H1 (cell line): ENCODE data around the gene ZFP69. TPM values are rescaled to one million over a fixed set of nuclear protein-coding genes. Genes with fewer than 3 reads are reported as not detected.

Experiments
- ASH2L ChIP-seq: fragments of 200-600, 300-600 bp; sonication (generic); IDR thresholded peaks from one replicate; pipeline ENCODE4 v1.7.1; 2017; ENCODE audit warnings: low read length
- BACH1 ChIP-seq: IDR thresholded peaks from 2 replicates; pipeline ENCODE4 v1.6.1; 2012; ENCODE audit warnings: low read length, improper control_type of control experiment
- CBX5 ChIP-seq: fragments of 300-800, 300-1000 bp; sonication (generic); IDR thresholded peaks from 2 replicates; pipeline ENCODE4 v1.7.1; 2016; ENCODE audit warnings: antibody characterized with exemption, low read length, low read depth
- CHD2 ChIP-seq: IDR thresholded peaks from 2 replicates; pipeline ENCODE4 v1.6.1; 2012; ENCODE audit warnings: low read length, improper control_type of control experiment
- CTBP2 ChIP-seq: IDR thresholded peaks from 2 replicates; pipeline ENCODE4 v1.7.0; 2011; ENCODE audit warnings: borderline replicate concordance, mild to moderate bottlenecking, moderate library complexity, mixed read lengths, low read length; ENCODE audit not compliant: insufficient read depth, insufficient read length
- E2F6 ChIP-seq: IDR thresholded peaks from 2 replicates; pipeline ENCODE4 v1.6.1; 2012; ENCODE audit warnings: inconsistent platforms
- ZNF274 ChIP-seq: IDR thresholded peaks from 2 replicates; pipeline ENCODE4 v1.7.0; 2012; ENCODE audit warnings: low read length, borderline replicate concordance; ENCODE audit errors: extremely low read depth
- polyA plus RNA-seq, 7 experiments: library from polyadenylated mRNA; depleted of rRNA in 3 of 7; stranded (reverse) in 5 of 7; unstranded in 2 of 7; fragments of >200 nt in 5 of 7; fragments of 200-250 nt in 2 of 7; gene quantifications; 1 replicate in 5 of 7; 2 replicates in 1 of 7; 4 replicates in 1 of 7; pipeline versions ENCODE4 v1.2.1 to v1.2.3, GENCODE V29; 2011 to 2013; ENCODE audit warnings: missing spikeins in 2 of 7, mixed read lengths in 2 of 7
- total RNA-seq: library from RNA; stranded (reverse); fragmentation: NEBNext Ultra II Directional; extraction: Animal tissue kit (Norgen Biotek cat#: 25700); gene quantifications from 2 replicates; pipeline ENCODE4 v1.2.1, GENCODE V29; 2021
- TF ChIP-seq, protein P1 (sequence below): fragments of 300-600 bp; sonication (generic); IDR thresholded peaks from 2 replicates; pipeline ENCODE4 v1.7.1; 2012; ENCODE audit warnings: low read length, moderate library complexity, mild to moderate bottlenecking, inconsistent platforms; ENCODE audit not compliant: insufficient replicate concordance
- TF ChIP-seq, protein P2 (sequence below): IDR thresholded peaks from 2 replicates; pipeline ENCODE4 v1.6.1; 2012; ENCODE audit warnings: inconsistent platforms

Gene ZFP69
- total and polyA plus RNA-seq, 2 of the 8 experiments (the other 6 are each of a cell fraction or from before 2014, with no cell fraction given) = 1.0 to 4.3 TPM

GRCh38 chr1:40476924-40477677 lies at the start of gene ZFP69 (continued):
- TF ChIP-seq ZNF274 (no peak), CTBP2 (no peak), CHD2 (no peak), CBX5 (no peak), E2F6 (0 out of 2 replicates have a peak, but pooled peaks have one; percentile 29), ASH2L (peak; percentile 93), BACH1 (no peak)
- TF ChIP-seq, protein P1, sequence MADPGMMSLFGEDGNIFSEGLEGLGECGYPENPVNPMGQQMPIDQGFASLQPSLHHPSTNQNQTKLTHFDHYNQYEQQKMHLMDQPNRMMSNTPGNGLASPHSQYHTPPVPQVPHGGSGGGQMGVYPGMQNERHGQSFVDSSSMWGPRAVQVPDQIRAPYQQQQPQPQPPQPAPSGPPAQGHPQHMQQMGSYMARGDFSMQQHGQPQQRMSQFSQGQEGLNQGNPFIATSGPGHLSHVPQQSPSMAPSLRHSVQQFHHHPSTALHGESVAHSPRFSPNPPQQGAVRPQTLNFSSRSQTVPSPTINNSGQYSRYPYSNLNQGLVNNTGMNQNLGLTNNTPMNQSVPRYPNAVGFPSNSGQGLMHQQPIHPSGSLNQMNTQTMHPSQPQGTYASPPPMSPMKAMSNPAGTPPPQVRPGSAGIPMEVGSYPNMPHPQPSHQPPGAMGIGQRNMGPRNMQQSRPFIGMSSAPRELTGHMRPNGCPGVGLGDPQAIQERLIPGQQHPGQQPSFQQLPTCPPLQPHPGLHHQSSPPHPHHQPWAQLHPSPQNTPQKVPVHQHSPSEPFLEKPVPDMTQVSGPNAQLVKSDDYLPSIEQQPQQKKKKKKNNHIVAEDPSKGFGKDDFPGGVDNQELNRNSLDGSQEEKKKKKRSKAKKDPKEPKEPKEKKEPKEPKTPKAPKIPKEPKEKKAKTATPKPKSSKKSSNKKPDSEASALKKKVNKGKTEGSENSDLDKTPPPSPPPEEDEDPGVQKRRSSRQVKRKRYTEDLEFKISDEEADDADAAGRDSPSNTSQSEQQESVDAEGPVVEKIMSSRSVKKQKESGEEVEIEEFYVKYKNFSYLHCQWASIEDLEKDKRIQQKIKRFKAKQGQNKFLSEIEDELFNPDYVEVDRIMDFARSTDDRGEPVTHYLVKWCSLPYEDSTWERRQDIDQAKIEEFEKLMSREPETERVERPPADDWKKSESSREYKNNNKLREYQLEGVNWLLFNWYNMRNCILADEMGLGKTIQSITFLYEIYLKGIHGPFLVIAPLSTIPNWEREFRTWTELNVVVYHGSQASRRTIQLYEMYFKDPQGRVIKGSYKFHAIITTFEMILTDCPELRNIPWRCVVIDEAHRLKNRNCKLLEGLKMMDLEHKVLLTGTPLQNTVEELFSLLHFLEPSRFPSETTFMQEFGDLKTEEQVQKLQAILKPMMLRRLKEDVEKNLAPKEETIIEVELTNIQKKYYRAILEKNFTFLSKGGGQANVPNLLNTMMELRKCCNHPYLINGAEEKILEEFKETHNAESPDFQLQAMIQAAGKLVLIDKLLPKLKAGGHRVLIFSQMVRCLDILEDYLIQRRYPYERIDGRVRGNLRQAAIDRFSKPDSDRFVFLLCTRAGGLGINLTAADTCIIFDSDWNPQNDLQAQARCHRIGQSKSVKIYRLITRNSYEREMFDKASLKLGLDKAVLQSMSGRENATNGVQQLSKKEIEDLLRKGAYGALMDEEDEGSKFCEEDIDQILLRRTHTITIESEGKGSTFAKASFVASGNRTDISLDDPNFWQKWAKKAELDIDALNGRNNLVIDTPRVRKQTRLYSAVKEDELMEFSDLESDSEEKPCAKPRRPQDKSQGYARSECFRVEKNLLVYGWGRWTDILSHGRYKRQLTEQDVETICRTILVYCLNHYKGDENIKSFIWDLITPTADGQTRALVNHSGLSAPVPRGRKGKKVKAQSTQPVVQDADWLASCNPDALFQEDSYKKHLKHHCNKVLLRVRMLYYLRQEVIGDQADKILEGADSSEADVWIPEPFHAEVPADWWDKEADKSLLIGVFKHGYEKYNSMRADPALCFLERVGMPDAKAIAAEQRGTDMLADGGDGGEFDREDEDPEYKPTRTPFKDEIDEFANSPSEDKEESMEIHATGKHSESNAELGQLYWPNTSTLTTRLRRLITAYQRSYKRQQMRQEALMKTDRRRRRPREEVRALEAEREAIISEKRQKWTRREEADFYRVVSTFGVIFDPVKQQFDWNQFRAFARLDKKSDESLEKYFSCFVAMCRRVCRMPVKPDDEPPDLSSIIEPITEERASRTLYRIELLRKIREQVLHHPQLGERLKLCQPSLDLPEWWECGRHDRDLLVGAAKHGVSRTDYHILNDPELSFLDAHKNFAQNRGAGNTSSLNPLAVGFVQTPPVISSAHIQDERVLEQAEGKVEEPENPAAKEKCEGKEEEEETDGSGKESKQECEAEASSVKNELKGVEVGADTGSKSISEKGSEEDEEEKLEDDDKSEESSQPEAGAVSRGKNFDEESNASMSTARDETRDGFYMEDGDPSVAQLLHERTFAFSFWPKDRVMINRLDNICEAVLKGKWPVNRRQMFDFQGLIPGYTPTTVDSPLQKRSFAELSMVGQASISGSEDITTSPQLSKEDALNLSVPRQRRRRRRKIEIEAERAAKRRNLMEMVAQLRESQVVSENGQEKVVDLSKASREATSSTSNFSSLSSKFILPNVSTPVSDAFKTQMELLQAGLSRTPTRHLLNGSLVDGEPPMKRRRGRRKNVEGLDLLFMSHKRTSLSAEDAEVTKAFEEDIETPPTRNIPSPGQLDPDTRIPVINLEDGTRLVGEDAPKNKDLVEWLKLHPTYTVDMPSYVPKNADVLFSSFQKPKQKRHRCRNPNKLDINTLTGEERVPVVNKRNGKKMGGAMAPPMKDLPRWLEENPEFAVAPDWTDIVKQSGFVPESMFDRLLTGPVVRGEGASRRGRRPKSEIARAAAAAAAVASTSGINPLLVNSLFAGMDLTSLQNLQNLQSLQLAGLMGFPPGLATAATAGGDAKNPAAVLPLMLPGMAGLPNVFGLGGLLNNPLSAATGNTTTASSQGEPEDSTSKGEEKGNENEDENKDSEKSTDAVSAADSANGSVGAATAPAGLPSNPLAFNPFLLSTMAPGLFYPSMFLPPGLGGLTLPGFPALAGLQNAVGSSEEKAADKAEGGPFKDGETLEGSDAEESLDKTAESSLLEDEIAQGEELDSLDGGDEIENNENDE = no peak
- TF ChIP-seq, protein P2, sequence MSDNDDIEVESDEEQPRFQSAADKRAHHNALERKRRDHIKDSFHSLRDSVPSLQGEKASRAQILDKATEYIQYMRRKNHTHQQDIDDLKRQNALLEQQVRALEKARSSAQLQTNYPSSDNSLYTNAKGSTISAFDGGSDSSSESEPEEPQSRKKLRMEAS = peak; percentile 57; the same call in 1 of the 2 replicates
